IPS-NIHi11 (cell line): ENCODE data around the gene ZNF200.
A peak's percentile ranks its signal among the peaks of the same experiment; 100 is the strongest.

Source experiments
- DNase-seq: peaks from one replicate; pipeline ENCODE4 v3.0.0; 2012; ENCODE audit warnings: mixed read lengths, low spot score

The ZNF200 gene

GRCh38 chr16:3175157-3176093 is 59.5 kb downstream of the ZNF200 start:
- DNase-seq: peak; percentile 43

GRCh38 chr16:3174618-3175148 is 60.3 kb downstream of the ZNF200 start:
- DNase-seq: no peak

- DNase-seq: peak; percentile 69
Observed at GRCh38 chr16:3173892-3174617, 60.9 kb downstream of the ZNF200 start.
